HCT116 (cell line): ENCODE results near the gene NOX3.

Experiments used
- CTCF ChIP-seq, 3 experiments: fragments of 200-600 bp in 1 of 3; sonication (generic) in 1 of 3; IDR thresholded peaks in 2 of 3; conservative IDR thresholded peaks in 1 of 3; 2 replicates each; pipeline ENCODE4 v1.5.1; 2012 to 2017; ENCODE audit warnings: low read depth in 2 of 3, low read length in 2 of 3, antibody characterized with exemption in 1 of 3, borderline replicate concordance in 1 of 3, control low read depth in 1 of 3, mild to moderate bottlenecking in 1 of 3, mixed read lengths in 1 of 3, mixed run types in 1 of 3, moderate library complexity in 1 of 3; ENCODE audit not compliant: insufficient read depth in 1 of 3
- EZH2 ChIP-seq: fragments of 200-600 bp; sonication (generic); IDR thresholded peaks from 2 replicates; pipeline ENCODE4 v1.6.1; 2017; ENCODE audit warnings: antibody characterized with exemption, mixed run types
- EZH2phosphoT487 ChIP-seq: fragments of 200-600 bp; IDR thresholded peaks from 2 replicates; pipeline ENCODE4 v1.6.1; 2018; ENCODE audit warnings: antibody characterized with exemption, borderline replicate concordance
- POLR2AphosphoS5 ChIP-seq: IDR thresholded peaks from 2 replicates; pipeline ENCODE4 v1.6.1; 2011; ENCODE audit warnings: mild to moderate bottlenecking, low read depth, low read length, moderate library complexity
- RAD21 ChIP-seq: IDR thresholded peaks from 2 replicates; pipeline ENCODE4 v1.6.1; 2012; ENCODE audit warnings: low read depth, mild to moderate bottlenecking

GRCh38 chr6:155381673-155382337, 73.8 kb downstream of the NOX3 start:
- TF ChIP-seq CTCF (IDR thresholded peaks at IDR 0.05 in 2 of 3, conservative IDR thresholded peaks at IDR 0.05 in 1 of 3; ENCODE audit: borderline replicate concordance in 1 of 3, insufficient read depth in 1 of 3, low read depth in 2 of 3, low read length in 2 of 3) (no peak), POLR2AphosphoS5 (no peak), EZH2 (no peak), RAD21 (no peak), EZH2phosphoT487 (no peak)
